Lower leg skin (tissue), 3 donors: Measurements from ENCODE around the gene RPL6.

Experiments
- CTCF ChIP-seq, 3 donors: fragments of 450-650 bp; IDR thresholded peaks; one replicate each; pipeline ENCODE4 v1.5.1; 2016; ENCODE audit warnings: antibody characterized with exemption in 3 of 3, mild to moderate bottlenecking in 3 of 3, moderate library complexity in 2 of 3
- POLR2A ChIP-seq, 2 donors: fragments of 450-650 bp; IDR thresholded peaks; one replicate each; pipeline ENCODE4 v1.6.1; 2016 to 2017; ENCODE audit warnings: antibody characterized with exemption in 2 of 2, mild to moderate bottlenecking in 1 of 2, moderate library complexity in 1 of 2

GRCh38 chr12:112418273-112418607, 8.8 kb upstream of the RPL6 start:
- TF ChIP-seq CTCF (IDR thresholded peaks at IDR 0.05) (no peak), POLR2A (IDR thresholded peaks at IDR 0.05) (no peak)
